ENCODE results near the gene RUNX2.

GRCh38 chr6:45507186-45507585 is 179.1 kb downstream of the RUNX2 start:
- no peak for TF ChIP-seq CTCF (IDR thresholded peaks at IDR 0.05; ENCODE audit: insufficient read depth, low read depth, low read length)
- no peak for TF ChIP-seq EZH2 (IDR thresholded peaks at IDR 0.05; ENCODE audit: insufficient read depth, low read length)
